HG03108 (cell line): Measurements from ENCODE around the gene SLC8A1.

Experiments
- ATAC-seq: cut with Tn5 transposase; IDR thresholded peaks from one replicate; pipeline ENCODE4 v1.9.1; 2021; ENCODE audit warnings: moderate library complexity; ENCODE audit not compliant: unreplicated experiment

SLC8A1 gene

GRCh38 chr2:40358783-40359182 lies 93.1 kb downstream of the SLC8A1 start:
- no peak for ATAC-seq

DNA sequence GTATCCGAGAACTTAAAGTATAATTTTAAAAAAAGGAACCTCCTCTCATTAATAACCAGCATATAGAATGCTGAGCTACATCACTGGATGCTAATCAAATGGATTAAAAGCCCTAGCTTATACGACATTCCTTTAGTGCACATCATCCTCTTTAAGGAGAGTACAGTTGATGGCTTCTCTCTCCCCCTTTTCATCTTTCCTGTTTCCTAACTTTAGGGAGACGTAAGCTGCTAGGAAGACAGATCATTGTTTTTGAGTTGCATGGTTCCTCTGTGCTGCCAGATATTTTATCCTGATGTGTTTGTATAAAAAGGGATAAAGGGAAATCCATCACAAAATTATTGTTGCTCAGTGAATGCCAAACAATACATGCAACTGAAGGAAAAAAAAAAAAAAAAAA lies 94.2 kb downstream of the SLC8A1 start:
- ATAC-seq = no peak

- no peak for ATAC-seq
Observed at GRCh38 chr2:40355451-40355850, 96.4 kb downstream of the SLC8A1 start.

DNA sequence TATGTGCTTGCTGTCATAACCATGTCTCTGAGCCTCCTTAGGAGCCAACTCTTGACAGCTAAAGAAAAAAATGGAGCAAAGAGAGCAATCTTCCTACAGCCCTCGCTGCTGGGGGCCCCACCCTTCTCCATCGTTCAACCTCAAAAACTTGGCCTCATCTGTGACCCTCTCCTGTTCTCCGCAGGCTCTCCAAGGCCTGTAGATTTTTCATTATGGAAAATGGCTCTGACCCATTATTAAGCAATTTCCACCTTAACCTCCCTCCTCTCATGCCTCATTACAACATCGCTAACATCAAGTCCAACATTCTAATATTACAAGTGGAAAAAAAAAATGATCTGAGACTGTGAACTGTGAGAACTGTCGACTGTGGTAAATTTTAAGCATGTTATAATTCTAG lies 98.7 kb downstream of the SLC8A1 start:
- no peak for ATAC-seq

DNA sequence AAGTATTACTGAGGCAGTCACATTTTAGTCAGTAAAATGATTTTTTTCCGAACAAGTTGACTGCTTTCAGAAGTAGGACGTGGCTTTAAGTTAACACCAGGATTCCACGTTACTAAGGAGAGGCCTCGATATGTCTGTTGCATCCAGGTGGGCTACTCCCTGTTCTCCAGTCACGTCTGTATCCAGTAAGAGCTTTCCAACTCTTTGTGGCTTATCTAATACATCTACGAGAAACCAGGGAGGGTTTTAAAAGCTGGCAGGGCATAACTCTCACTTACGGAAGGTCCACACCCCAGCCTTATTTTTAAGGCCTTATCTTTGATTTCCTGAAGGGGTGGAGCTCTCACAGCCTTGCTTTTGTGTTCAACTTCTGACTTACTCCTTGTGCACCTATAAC lies 99.2 kb downstream of the SLC8A1 start:
- ATAC-seq = no peak

GRCh38 chr2:40352041-40352702 lies 99.7 kb downstream of the SLC8A1 start:
- ATAC-seq = no peak

- no peak for ATAC-seq
Observed at GRCh38 chr2:40348665-40349064, 103.2 kb downstream of the SLC8A1 start.

DNA sequence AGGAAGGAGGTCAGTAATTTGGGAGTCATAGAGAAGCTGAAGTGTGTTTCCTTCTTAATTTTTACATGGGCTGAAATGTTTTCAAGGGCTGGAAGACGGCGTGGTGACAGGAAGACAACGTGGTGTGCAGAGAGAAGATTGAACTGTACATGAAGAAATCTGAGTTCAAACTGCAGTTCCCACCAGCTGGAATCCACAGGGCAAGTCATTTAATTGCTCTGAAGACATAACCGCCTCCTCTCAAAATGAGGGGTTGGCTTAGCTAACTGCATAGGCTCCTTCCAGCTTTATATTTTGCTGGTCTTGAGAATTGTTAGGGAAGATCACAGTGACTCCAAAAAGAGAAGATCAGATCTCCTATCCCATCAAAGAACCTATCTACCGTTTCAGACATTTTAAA lies 103.9 kb downstream of the SLC8A1 start:
- no peak for ATAC-seq

- no peak for ATAC-seq
Observed at GRCh38 chr2:40346535-40347354, 105.1 kb downstream of the SLC8A1 start.

DNA sequence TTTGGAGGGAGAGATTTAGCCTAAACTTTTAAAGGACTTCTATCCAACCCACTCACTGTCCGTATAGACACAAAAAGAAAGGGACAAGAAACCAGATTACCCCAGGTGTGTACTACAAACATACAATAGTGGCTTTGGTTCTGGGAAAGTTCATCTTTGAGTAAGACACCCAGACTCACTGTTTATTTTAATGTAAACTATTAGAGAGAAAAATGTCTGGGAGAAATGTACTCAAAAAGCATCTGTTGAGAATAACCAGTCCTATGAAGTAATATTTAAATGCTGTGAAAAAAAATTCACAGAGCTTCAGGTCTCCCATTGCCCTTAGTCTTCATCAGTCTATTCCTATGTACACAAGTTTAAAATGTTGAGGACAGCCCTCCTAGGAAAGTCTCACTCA lies 107.5 kb downstream of the SLC8A1 start:
- ATAC-seq = no peak

DNA sequence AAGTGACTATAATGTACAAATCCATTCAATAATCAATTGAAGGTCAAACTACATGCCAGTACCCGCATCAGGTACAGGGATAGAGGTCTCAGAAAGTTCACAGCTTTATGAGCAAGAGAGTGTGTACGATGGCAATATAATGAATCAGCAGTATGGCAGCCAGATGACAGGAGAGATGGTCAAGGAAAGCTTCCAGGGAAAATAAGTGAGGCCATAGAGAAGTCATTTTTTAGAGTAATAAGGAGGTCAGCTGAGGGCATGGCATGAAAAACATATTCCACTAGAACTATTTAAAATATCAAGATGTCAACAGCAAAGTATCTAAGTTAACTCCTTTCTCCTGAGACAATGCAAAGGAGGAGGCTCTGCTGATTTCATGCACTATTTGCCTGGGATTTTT lies 108.0 kb downstream of the SLC8A1 start:
- no peak for ATAC-seq

- no peak for ATAC-seq
Observed at GRCh38 chr2:40341198-40341597, 110.7 kb downstream of the SLC8A1 start.

DNA sequence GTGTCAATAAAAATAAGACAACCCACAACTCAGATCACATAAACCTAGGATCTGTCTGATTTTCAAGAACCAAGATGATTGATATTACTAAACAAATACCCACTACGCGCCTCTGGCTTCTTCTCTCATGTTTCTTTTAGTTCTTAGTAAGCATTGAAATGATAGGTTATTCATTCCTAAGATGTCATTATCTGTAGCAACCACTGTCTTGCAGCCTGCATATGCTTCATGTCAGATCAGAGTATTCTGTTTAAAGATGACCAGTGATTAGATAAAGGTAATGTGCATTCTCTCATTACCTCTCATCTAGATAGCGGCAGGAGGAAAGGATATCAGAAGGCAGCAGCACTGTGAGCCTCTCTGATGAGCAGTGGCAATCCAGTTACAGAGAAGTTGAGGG lies 112.9 kb downstream of the SLC8A1 start:
- no peak for ATAC-seq

DNA sequence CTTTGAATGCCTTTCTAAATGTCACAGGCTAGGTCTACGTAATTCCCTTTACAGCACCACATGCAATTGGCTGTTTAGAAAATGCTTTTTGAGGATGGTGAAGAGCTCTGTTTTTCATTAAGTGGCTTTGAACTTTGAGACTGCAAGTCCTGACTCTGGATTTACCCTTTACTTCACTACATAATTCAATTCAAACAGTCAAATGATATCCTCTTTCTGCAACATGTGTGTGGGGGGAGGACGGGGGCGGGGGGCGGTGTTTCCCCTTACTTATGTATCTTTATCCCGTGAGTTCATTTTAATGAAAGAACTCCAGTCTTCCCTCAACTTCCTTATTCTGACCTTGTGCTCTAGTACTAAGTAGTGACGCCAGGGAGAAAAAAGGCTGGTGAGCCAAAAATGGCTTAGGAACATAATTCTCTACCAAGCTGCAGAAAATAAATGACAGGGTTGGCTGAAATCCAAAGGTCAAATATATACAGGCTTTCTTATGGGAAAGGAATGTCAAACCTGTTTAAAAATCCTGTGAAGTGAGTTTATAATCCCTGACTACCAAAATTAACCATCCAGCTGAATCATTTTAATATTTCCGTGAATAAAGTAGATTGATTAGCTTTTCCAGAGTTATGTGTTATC lies 119.6 kb downstream of the SLC8A1 start:
- ATAC-seq = no peak

DNA sequence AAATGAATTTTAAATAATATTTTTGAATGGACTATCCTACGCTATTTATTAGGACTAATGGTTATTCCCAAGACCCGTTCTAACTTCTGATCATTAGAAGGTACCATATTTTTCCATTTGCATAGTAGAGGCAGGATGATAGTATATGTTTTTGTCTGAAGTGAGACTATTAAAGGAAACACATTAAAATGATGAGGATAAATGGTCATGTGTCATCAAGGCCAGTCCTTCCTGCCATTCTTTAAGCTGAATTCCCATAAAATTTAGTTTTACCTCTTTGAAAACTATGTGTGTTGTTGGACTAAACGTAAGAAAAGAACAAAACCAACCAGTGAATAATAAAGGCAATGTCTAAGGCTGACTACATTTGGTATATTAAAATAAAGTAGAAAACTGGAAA lies 121.8 kb downstream of the SLC8A1 start:
- ATAC-seq = no peak

GRCh38 chr2:40329739-40330030 lies 122.2 kb downstream of the SLC8A1 start:
- ATAC-seq = no peak

GRCh38 chr2:40325116-40325515 lies 126.8 kb downstream of the SLC8A1 start:
- no peak for ATAC-seq

DNA sequence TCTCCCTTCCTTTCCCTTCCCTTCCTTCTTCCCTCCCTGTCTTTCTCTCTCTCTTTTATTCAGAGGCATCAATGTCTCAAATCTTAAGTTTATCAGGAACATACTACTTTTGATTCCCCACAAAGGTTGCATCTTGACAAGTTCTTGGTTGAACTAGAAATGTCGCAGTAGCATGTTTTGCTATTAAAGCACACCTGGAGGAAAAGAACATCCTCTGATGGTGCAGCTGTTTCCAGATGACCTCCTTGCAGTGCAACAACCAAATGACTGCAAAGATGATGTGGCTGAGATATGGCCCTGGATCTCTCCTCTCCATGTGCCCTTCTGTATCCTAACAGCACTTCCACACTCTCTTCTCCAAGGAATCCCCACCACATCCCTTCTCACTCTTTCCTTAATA lies 127.2 kb downstream of the SLC8A1 start:
- ATAC-seq = no peak

- ATAC-seq = no peak
Observed at GRCh38 chr2:40321822-40322221, 130.1 kb downstream of the SLC8A1 start.

GRCh38 chr2:40321016-40321623 lies 130.8 kb downstream of the SLC8A1 start:
- ATAC-seq = no peak

- no peak for ATAC-seq
Observed at GRCh38 chr2:40318921-40319320, 133.0 kb downstream of the SLC8A1 start.

DNA sequence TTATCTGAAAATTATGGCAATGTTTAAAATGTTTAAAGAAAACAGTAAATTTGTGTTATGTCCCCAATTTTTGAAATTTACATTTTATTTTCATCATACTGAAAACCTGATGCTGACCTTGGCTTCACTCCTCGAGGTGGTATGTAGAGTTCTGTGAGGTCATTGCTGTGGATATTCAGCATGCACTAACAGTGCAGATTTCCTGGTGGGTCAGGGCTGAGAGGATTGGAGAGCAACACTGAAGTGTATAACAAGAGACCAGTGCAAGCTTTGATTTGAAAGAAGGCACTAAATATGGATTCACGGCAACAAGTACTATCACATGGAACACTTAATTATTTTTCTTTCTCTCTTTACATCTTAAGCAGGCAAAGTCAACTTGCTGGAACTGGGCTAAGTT lies 134.1 kb downstream of the SLC8A1 start:
- ATAC-seq = no peak
